IPS-15b (cell line): ENCODE results near the gene TLR3.
"Not testable (repeated sequence)": the region's sequence is repeated elsewhere in the genome, so short reads cannot be mapped to it uniquely, and the experiment has no call there.

Source experiments
- H3K27me3 ChIP-seq: one replicate; pipeline ENCODE4 v1.6.1; 2013; ENCODE audit warnings: low read length; ENCODE audit not compliant: control insufficient read depth, insufficient read depth
- H3K36me3 ChIP-seq: one replicate; pipeline ENCODE4 v1.6.1; 2013; ENCODE audit warnings: low read length; ENCODE audit not compliant: control insufficient read depth, insufficient read depth
- H3K4me1 ChIP-seq: one replicate; pipeline ENCODE4 v1.6.1; 2013; ENCODE audit warnings: mild to moderate bottlenecking, low read length; ENCODE audit not compliant: control insufficient read depth, insufficient read depth
- H3K4me3 ChIP-seq: one replicate; pipeline ENCODE4 v1.5.1; 2013; ENCODE audit warnings: low read depth, low read length
- H3K9ac ChIP-seq: one replicate; pipeline ENCODE4 v1.6.1; 2013; ENCODE audit warnings: low read depth, mild to moderate bottlenecking, low read length
- H3K9me3 ChIP-seq: one replicate; pipeline ENCODE4 v1.6.1; 2013; ENCODE audit warnings: mild to moderate bottlenecking, low read length; ENCODE audit not compliant: control insufficient read depth, insufficient read depth

Gene TLR3

DNA sequence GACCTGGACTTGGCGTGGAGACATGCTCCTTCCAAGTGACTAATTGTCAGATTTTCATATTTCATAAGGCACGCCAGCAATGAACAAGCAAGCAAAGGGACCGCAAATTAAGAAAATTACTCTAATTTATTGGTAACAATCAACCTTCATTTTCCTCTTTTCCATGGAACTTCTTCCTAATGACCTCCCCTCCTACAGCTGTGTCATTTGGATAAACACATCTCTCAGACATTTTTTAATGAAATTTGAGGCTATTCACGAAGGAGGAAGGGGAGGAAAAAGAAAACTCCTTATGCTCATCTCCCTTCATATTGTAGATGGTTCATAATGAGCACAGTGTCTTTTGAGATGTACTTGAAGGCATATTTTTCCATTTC is 38.6 kb upstream of the TLR3 start:
- Histone ChIP-seq H3K4me1 (peaks cover 39% of the 10 kb centered on the region), H3K36me3 (no peaks in the 10 kb centered on the region), H3K4me3 (no peak overlapping the region), H3K9me3 (peaks cover 12% of the 10 kb centered on the region), H3K9ac (no peak overlapping the region), H3K27me3 (no peaks in the 10 kb centered on the region)

DNA sequence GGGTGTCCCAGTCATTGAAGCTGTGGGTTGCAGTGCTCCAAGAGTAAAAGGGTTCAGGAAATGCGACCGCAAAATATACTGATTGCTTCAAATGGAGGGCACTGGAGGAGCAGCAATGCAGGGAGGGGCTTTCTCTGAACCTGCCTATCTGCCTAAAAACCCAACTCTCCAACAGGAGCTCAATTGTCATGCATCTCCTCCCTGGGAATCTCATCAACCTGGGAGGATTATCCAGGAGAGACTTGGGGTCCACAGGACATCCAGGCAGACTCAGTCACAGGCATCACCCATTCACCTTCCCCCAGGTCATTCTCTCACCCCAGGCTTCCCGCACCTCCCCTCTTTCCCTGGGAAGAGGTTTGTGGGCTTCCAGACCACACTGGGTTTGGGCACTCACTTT is 38.2 kb upstream of the TLR3 start:
- H3K4me3 ChIP-seq: no peak overlapping the region
- no peaks in the 10 kb centered on the region for H3K27me3 ChIP-seq
- H3K9ac ChIP-seq: no peak overlapping the region
- peaks cover 12% of the 10 kb centered on the region for H3K9me3 ChIP-seq
- H3K36me3 ChIP-seq: no peaks in the 10 kb centered on the region
- peaks cover 39% of the 10 kb centered on the region for H3K4me1 ChIP-seq

DNA sequence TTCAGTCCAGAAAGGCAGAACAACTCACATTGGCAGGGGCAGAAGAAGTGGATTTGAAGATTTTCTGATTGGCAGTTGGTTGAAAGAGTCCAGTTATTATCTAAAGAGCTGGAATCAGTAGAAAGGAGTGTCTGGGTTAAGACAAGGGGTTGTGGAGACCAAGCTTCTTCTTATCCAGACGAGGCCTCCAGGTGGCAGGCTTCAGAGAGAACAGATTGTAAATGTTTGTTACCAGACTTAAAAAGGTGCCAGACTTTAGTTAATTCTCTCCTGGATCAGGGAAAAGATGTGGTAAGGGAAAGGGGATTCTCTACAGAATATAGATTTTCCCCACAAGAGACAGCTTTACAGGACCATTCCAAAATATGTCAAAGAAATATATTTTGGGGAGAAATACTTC is 36.7 kb upstream of the TLR3 start:
- Histone ChIP-seq H3K4me3 (no peak overlapping the region), H3K27me3 (no peaks in the 10 kb centered on the region), H3K4me1 (peaks cover 39% of the 10 kb centered on the region), H3K9me3 (peaks cover 9% of the 10 kb centered on the region), H3K36me3 (no peaks in the 10 kb centered on the region), H3K9ac (no peak overlapping the region)

DNA sequence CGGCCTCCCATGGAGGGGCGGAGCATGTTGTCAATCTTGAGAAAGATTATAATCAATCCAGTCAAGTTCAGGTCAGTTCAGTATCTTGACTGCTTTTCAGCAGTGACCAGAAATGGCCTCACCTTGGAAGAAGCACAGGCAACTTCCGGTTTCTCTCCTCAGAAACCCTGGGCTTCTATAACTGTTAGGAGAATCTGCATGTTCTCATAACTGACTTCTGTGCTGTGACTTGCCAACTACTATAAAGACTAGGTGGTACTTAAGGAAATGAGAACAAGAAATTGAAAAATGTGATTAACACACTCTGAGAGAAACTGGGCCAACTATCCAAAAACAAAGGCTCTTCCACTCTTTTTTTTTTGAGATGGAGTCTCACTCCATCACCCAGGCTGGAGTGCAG is 35.9 kb upstream of the TLR3 start:
- no peak overlapping the region for H3K4me3 ChIP-seq
- peaks cover 36% of the 10 kb centered on the region for H3K4me1 ChIP-seq
- peaks cover 9% of the 10 kb centered on the region for H3K9me3 ChIP-seq
- H3K27me3 ChIP-seq: no peaks in the 10 kb centered on the region
- no peak overlapping the region for H3K9ac ChIP-seq
- H3K36me3 ChIP-seq: no peaks in the 10 kb centered on the region

DNA sequence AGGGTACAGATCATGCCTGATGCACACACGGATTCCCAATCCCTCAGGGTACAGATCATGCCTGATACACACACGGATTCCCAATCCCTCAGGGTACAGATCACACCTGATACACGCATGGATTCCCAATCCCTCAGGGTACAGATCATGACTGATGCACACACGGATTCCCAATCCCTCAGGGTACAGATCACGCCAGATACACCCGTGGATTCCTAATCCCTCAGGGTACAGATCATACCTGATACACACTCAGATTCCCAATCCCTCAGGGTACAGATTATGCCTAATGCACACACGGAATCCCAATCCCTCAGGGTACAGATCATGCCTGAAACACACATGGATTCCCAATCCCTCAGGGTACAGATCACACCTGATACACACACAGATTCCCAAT is 34.3 kb upstream of the TLR3 start:
- not testable (repeated sequence) for H3K36me3 ChIP-seq, H3K9me3 ChIP-seq, H3K4me3 ChIP-seq, H3K9ac ChIP-seq, H3K27me3 ChIP-seq
- peaks cover 27% of the 10 kb centered on the region for H3K4me1 ChIP-seq

DNA sequence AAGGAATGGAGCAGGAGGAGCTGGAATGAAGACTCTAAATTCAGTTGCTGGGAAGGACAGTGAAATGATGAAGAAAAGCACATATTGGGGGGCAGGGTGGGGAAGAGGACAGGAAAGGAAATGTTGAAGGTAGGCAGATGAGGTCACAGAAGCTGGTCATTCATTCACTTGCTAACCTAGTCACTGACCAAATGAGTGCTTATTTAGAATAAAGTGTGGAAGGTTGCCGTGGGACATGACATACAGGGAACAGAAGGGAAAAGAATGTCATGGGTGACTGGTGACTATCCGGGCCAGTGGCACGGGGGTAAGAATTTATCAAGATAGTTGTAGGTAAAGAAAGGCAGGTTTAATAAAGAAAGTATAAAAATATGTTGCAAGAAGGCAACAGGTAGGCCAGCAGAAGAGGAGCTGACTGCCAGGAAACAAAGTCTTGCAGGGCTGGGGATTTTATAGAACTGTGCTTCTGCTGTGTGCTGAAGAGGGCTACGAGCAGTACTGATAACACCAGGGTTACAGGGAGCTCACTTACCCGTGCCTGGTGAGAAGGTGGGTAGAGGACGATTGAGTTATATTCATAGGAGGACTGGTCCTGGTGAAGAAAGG is 31.9 kb upstream of the TLR3 start:
- H3K36me3 ChIP-seq: no peaks in the 10 kb centered on the region
- H3K4me1 ChIP-seq: peaks cover 4% of the 10 kb centered on the region
- H3K9me3 ChIP-seq: peaks cover 9% of the 10 kb centered on the region
- H3K27me3 ChIP-seq: no peaks in the 10 kb centered on the region
- H3K4me3 ChIP-seq: no peak overlapping the region
- H3K9ac ChIP-seq: no peak overlapping the region

DNA sequence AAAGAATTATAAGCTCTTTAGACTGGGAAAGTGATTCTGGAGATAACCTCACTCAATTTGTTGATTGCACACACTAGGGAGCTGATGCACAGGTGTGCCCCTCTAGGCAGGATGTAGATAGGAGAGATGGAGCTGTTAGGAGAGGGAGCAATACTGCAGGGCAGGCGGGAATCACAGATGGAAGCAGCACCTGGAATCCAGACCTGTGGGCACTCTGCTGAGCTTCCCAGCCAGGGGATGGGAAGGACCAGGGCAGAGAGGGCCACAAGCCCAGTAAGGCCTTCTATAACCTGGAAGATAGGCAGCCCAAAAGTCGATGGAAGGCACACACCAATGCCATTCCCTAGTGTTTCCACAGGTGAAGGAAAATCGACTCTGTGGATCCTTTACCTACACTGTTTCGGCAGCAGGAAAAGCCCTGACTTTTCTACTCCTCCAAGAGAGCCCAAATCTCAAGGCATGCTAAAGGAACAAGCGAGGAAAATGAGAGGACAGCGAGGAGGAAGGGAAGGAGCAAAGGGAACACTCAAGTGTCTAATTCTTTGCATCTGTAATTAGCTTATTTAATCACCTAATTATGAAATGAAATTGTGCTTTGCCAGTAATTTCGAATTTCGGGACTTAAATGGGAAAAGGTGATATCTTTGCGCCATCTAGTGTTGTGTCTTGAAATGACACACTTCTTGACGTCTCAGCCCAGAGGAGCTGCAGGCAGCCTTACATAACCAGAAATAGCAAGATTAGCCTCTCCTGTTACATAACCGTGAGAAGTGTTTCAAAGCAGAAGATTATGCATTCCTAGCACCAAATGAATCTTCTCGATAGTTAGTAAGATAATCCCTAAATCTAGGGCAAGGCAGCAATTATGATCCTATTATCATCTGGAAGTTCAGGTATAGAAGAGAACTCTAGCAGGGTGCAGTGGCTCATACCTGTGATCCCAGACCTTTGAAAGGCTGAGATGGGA is 31.0 kb upstream of the TLR3 start:
- Histone ChIP-seq H3K9ac (no peak overlapping the region), H3K4me3 (no peak overlapping the region), H3K4me1 (no peaks in the 10 kb centered on the region), H3K27me3 (no peaks in the 10 kb centered on the region), H3K9me3 (peaks cover 9% of the 10 kb centered on the region), H3K36me3 (no peaks in the 10 kb centered on the region)

DNA sequence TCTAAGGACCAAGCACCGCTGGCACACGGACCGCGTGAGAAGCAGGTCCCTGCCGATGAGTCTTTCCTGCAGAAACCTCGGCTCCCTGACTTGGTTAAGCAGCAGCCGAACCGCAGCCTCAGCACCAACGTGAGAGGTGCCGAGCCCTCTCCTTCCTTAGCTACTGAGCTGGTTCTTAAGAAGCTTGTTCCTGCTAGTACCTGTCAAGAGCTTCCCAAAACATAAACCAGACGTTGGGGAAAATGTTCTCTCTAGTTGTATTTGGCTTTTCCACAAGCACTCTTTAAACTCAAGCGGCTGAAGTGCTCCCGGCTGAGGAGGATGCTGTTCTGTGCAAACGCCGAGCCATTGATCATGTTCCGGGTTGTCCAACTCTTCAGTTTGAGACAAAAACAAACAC is 29.3 kb upstream of the TLR3 start:
- no peaks in the 10 kb centered on the region for H3K36me3 ChIP-seq
- no peak overlapping the region for H3K4me3 ChIP-seq
- no peak overlapping the region for H3K9ac ChIP-seq
- H3K27me3 ChIP-seq: no peaks in the 10 kb centered on the region
- H3K9me3 ChIP-seq: peaks cover 7% of the 10 kb centered on the region
- no peaks in the 10 kb centered on the region for H3K4me1 ChIP-seq

DNA sequence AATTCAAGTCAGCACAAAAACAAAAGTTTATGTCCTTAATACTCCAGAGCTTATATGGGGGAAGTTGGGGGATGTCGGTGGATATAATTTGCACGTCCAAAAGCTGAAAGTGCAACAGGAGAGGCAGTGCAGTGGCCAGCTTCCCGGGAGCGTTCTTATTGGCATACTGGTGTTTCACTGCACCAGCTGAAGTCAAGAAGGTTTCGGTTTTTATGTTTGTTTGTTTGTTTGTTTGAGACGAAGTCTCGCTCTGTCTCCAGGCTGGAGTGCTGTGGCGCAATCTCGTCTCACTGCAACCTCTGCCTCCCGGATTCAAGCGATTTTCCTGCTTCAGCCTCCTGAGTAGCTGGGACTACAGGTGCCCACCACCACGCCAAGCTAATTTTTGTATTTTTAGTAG is 28.6 kb upstream of the TLR3 start:
- Histone ChIP-seq H3K4me1 (no peaks in the 10 kb centered on the region), H3K4me3 (no peak overlapping the region), H3K36me3 (no peaks in the 10 kb centered on the region), H3K9ac (no peak overlapping the region), H3K9me3 (peaks cover under 1% of the 10 kb centered on the region), H3K27me3 (no peaks in the 10 kb centered on the region)

DNA sequence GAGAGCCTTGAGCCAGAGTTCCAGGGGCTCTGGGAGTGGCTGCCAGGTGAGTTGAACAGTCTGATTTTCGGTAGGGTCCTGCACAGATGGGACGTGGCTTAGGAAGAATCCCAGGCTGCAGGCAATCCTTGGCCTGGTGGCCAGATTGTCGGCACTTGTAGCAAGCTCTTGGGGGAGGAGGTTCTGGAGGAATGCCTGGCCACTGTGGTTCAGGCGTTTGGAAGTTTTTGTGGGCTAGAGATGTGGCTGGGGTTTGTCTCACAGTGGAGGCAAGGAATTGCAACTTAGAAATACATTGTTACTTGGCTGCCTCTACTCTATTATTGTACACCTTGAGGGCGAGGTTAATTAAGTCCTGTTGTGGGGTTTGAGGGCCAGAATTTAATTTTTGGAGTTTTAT is 21.5 kb upstream of the TLR3 start:
- H3K36me3 ChIP-seq, H3K27me3 ChIP-seq, H3K4me1 ChIP-seq, H3K9ac ChIP-seq, H3K4me3 ChIP-seq, H3K9me3 ChIP-seq: not testable (repeated sequence)

DNA sequence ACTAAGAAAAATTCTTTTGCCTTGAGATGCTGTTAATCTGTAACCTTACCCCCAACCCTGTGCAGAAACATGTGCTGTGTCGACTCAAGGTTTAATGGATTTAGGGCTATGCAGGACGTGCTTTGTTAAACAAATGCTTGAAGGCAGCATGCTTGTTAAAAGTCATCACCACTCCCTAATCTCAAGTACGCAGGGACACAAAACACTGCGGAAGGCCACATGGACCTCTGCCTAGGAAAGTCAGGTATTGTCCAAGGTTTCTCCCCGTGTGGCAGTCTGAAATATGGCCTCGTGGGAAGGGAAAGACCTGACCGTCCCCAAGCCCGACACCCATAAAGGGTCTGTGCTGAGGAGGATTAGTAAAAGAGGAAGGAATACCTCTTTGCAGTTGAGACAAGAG is 18.8 kb upstream of the TLR3 start:
- not testable (repeated sequence) for H3K4me1 ChIP-seq, H3K9me3 ChIP-seq, H3K9ac ChIP-seq, H3K4me3 ChIP-seq, H3K27me3 ChIP-seq, H3K36me3 ChIP-seq

DNA sequence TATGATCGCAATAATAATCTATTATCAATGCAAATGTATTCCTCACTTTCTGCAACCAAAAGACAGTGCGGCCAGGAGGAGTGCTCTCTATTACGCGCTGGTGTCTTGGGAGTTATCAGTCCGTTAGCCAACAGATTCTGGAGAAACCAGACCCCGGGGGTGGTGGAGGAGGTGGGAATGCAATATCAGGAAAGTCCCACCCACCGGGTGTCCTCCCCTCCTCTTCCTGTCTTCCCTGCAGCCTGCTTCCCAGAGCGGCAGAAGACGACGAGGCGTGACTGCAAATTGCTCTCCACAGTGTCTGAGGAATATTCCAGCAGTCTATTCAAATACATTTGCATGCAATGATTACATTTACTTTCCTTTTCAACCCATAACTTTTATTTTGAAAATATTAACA is 17.9 kb upstream of the TLR3 start:
- Histone ChIP-seq H3K9ac (no peak overlapping the region), H3K4me3 (no peak overlapping the region), H3K4me1 (no peaks in the 10 kb centered on the region), H3K9me3 (no peaks in the 10 kb centered on the region), H3K36me3 (peaks cover under 1% of the 10 kb centered on the region), H3K27me3 (no peaks in the 10 kb centered on the region)
